ENCODE measurements around the gene CRB2.

Gene CRB2

DNA sequence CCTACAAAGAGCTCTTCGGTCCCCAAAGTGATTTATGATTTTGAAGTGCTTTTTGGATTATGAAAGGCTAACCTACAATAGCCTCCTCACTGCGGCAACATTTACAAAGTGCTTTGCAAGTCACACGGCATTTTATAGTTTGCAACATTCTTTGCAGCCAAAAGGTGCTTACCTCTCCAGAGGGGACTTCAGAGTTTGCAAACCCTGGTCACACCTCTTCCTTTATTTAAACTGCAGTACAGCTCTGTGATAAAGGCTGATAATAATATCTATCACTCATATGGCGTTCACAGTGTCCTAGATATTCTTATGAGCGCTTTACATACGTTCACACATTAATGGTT is 20.0 kb upstream of the CRB2 start:
- H3K4me3 ChIP-seq (replicated peaks; ENCODE audit: insufficient read depth, low read length), result no peak overlapping the region

DNA sequence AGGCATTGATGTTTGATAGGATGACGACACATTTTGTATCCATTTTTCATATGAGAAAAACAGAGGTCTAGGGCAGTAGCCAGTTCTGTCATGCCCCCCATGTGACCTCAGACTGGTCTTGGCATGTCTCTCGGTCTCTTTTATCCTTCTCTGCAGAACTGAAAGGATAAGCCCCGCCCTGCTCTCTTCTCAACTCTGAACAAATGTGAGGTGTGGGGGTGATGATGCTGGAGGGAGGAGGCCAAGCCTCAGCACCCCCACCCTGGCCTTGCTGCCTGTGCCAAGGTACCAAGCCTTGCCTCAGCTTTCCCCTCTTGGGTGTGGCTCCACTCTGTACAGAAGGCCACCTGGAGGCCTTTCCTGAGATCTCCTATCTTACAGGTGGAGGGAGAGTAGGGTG is 19.5 kb upstream of the CRB2 start:
- DNase-seq (ENCODE audit: low read depth in 1 of 2, low spot score in 1 of 2), result no peak
- H3K4me3 ChIP-seq (replicated peaks; ENCODE audit: insufficient read depth, low read length), result no peak overlapping the region
- H3K27me3 ChIP-seq (ENCODE audit: insufficient read depth, poor library complexity, severe bottlenecking), result no peaks in the 10 kb centered on the region
- TF ChIP-seq GABPA (IDR thresholded peaks at IDR 0.05; ENCODE audit: low read depth) (no peak), SPI1 (IDR thresholded peaks at IDR 0.05; ENCODE audit: borderline replicate concordance, low read depth) (no peak), REST (IDR thresholded peaks at IDR 0.05; ENCODE audit: insufficient replicate concordance, low read depth) (no peak), CTCF (IDR thresholded peaks at IDR 0.05; ENCODE audit: insufficient read depth, low read length) (no peak), POLR2AphosphoS5 (IDR thresholded peaks at IDR 0.05; ENCODE audit: low read depth) (no peak)
- H3K27ac ChIP-seq (replicated peaks), result no peak overlapping the region

More for the DNA sequence above, 20.0 kb upstream of the CRB2 start:
- H3K27me3 ChIP-seq (ENCODE audit: insufficient read depth, poor library complexity, severe bottlenecking), result no peaks in the 10 kb centered on the region
- DNase-seq (ENCODE audit: low read depth in 1 of 2, low spot score in 1 of 2), result no peak
- H3K27ac ChIP-seq (replicated peaks), result no peak overlapping the region
- TF ChIP-seq CTCF (IDR thresholded peaks at IDR 0.05; ENCODE audit: insufficient read depth, low read length) (no peak), POLR2AphosphoS5 (IDR thresholded peaks at IDR 0.05; ENCODE audit: low read depth) (no peak), SPI1 (IDR thresholded peaks at IDR 0.05; ENCODE audit: borderline replicate concordance, low read depth) (no peak), GABPA (IDR thresholded peaks at IDR 0.05; ENCODE audit: low read depth) (no peak), REST (IDR thresholded peaks at IDR 0.05; ENCODE audit: insufficient replicate concordance, low read depth) (no peak)

DNA sequence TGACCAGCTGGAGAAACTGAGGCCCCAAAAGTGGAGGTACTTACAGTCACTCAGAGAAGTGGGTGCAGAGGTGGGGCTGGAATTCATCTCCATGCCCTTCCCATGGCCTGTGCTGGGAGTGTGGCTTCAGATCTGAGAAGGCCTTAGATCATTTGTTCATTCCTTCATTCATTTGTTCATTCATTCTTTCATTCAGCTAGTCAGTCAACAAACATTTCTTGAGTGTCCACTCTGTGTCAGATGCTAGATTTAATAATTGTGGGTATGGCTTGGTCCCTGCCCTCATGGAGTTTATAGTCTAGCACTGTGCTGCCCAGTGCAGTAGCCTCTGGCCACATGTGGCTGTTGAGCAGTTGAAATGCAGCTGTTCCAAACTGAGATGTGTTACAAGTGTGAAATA is 19.0 kb upstream of the CRB2 start:
- H3K4me3 ChIP-seq (replicated peaks; ENCODE audit: insufficient read depth, low read length), result no peak overlapping the region
- no peaks in the 10 kb centered on the region for H3K27me3 ChIP-seq (ENCODE audit: insufficient read depth, poor library complexity, severe bottlenecking)
- H3K27ac ChIP-seq (replicated peaks), result no peak overlapping the region
- TF ChIP-seq CTCF (IDR thresholded peaks at IDR 0.05; ENCODE audit: insufficient read depth, low read length) (no peak), POLR2AphosphoS5 (IDR thresholded peaks at IDR 0.05; ENCODE audit: low read depth) (no peak), SPI1 (IDR thresholded peaks at IDR 0.05; ENCODE audit: borderline replicate concordance, low read depth) (no peak), REST (IDR thresholded peaks at IDR 0.05; ENCODE audit: insufficient replicate concordance, low read depth) (no peak), GABPA (IDR thresholded peaks at IDR 0.05; ENCODE audit: low read depth) (no peak)
- DNase-seq (ENCODE audit: low read depth in 1 of 2, low spot score in 1 of 2), result no peak
